Sigmoid colon (tissue), 4 donors: ENCODE measurements around the gene ZNF619.

Experiments
- CTCF ChIP-seq, 4 experiments: fragments of 450-650 bp in 3 of 4; fragments of 200-600 bp in 1 of 4; IDR thresholded peaks; one replicate each; pipeline ENCODE4 v1.5.1; 2016 to 2019; ENCODE audit warnings: antibody characterized with exemption in 4 of 4, mild to moderate bottlenecking in 3 of 4, moderate library complexity in 2 of 4
- EP300 ChIP-seq, 4 donors: sonication (generic); formaldehyde crosslinking; IDR thresholded peaks; one replicate each; pipeline ENCODE4 v1.6.1; 2017; ENCODE audit warnings: antibody characterized with exemption in 4 of 4
- POLR2A ChIP-seq, 2 donors: fragments of 450-650 bp; IDR thresholded peaks; one replicate each; pipeline ENCODE4 v1.6.1; 2016; ENCODE audit warnings: antibody characterized with exemption in 2 of 2, mild to moderate bottlenecking in 2 of 2, moderate library complexity in 2 of 2

GRCh38 chr3:40463579-40463978 is 13.3 kb upstream of the ZNF619 start:
- TF ChIP-seq POLR2A (IDR thresholded peaks at IDR 0.05): no peak
- no peak for TF ChIP-seq EP300 (IDR thresholded peaks at IDR 0.05)
- TF ChIP-seq CTCF (IDR thresholded peaks at IDR 0.05): no peak
